NK-92 treated with Interleukin-12 subunit alpha and Interleukin-12 subunit beta, amount 100 ng/mL, for 24 hours (cell line): Measurements from ENCODE around the gene SPX.

Source experiments
- DNase-seq: peaks from one replicate; lab custom pipeline; 2025; lab: John Stamatoyannopoulos, UW

SPX gene

GRCh38 chr12:21580748-21581516, 54.8 kb downstream of the SPX start:
- DNase-seq = no peak
